Measurements from ENCODE around the gene METTL25. TPM values are rescaled to one million over a fixed set of nuclear protein-coding genes. Genes with fewer than 3 reads are reported as not detected.

The METTL25 gene
- polyA plus RNA-seq, 1 of the 3 experiments (the other 2 are of a cell fraction): 3.0 TPM

- Histone ChIP-seq H3K4me2 (no peak overlapping the region), H3K4me1 (ENCODE audit: control insufficient read depth in 1 of 2, insufficient read depth in 2 of 2, low read depth in 1 of 2, low read length in 1 of 2) (no peaks in the 10 kb centered on the region; a peak in 1 of 4 replicates), H3F3A (replicated peaks; ENCODE audit: insufficient read depth) (no peaks in the 10 kb centered on the region), H3K9me3 (no peaks in the 10 kb centered on the region), H3K27ac (ENCODE audit: low read depth in 2 of 2, low read length in 1 of 2) (no peak overlapping the region), H3K4me3 (ENCODE audit: low read depth in 2 of 2, low read length in 1 of 2) (no peak overlapping the region), H4K20me1 (ENCODE audit: insufficient read depth) (no peaks in the 10 kb centered on the region), H3K36me3 (replicated peaks in 1 of 2; ENCODE audit: control insufficient read depth in 1 of 2, insufficient read depth in 2 of 2, low read length in 1 of 2) (no peaks in the 10 kb centered on the region), H3K27me3 (ENCODE audit: insufficient read depth) (no peaks in the 10 kb centered on the region), H3K9me2 (no peaks in the 10 kb centered on the region), H3K9ac (no peak overlapping the region), H3K79me2 (ENCODE audit: insufficient read depth) (no peaks in the 10 kb centered on the region), H2AFZ (ENCODE audit: low read depth) (no peak overlapping the region)
- WGBS (ENCODE audit: low lambda C conversion rate): 59% methylated on average over 4 of the region's 4 CpGs
- TF ChIP-seq JUND (IDR thresholded peaks at IDR 0.05): no peak
- TF ChIP-seq GABPA (IDR thresholded peaks at IDR 0.05; ENCODE audit: low read depth): no peak
- TF ChIP-seq, protein P1, sequence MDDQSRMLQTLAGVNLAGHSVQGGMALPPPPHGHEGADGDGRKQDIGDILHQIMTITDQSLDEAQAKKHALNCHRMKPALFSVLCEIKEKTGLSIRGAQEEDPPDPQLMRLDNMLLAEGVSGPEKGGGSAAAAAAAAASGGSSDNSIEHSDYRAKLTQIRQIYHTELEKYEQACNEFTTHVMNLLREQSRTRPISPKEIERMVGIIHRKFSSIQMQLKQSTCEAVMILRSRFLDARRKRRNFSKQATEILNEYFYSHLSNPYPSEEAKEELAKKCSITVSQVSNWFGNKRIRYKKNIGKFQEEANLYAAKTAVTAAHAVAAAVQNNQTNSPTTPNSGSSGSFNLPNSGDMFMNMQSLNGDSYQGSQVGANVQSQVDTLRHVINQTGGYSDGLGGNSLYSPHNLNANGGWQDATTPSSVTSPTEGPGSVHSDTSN (IDR thresholded peaks at IDR 0.05): no peak
- no peak for TF ChIP-seq FOXM1 (IDR thresholded peaks at IDR 0.05; ENCODE audit: low read depth)
- TF ChIP-seq EP300 (IDR thresholded peaks at IDR 0.05; ENCODE audit: borderline replicate concordance in 1 of 2, low read depth in 1 of 2, low read length in 1 of 2): no peak
- no peak for TF ChIP-seq REST (IDR thresholded peaks at IDR 0.05; ENCODE audit: low read depth, low read length)
- no peak for TF ChIP-seq SIN3A (IDR thresholded peaks at IDR 0.05; ENCODE audit: borderline replicate concordance, low read depth, low read length)
- TF ChIP-seq FOSL2 (IDR thresholded peaks at IDR 0.05; ENCODE audit: borderline replicate concordance, low read depth): no peak
- no peak for TF ChIP-seq MXI1 (IDR thresholded peaks at IDR 0.05; ENCODE audit: low read depth, low read length)
- TF ChIP-seq FOXJ3 (CRISPR knock-in tag; IDR thresholded peaks at IDR 0.05): no peak
- no peak for TF ChIP-seq RFX5 (IDR thresholded peaks at IDR 0.05; ENCODE audit: low read length)
- TF ChIP-seq ZBTB33 (IDR thresholded peaks at IDR 0.05; ENCODE audit: borderline replicate concordance, low read depth): no peak
- TF ChIP-seq RXRA (IDR thresholded peaks at IDR 0.05; ENCODE audit: borderline replicate concordance, low read depth): no peak
- TF ChIP-seq SMC3 (IDR thresholded peaks at IDR 0.05; ENCODE audit: low read depth, low read length): no peak
- no peak for TF ChIP-seq MEF2A (IDR thresholded peaks at IDR 0.05; ENCODE audit: borderline replicate concordance, low read depth)
- TF ChIP-seq, protein P2, sequence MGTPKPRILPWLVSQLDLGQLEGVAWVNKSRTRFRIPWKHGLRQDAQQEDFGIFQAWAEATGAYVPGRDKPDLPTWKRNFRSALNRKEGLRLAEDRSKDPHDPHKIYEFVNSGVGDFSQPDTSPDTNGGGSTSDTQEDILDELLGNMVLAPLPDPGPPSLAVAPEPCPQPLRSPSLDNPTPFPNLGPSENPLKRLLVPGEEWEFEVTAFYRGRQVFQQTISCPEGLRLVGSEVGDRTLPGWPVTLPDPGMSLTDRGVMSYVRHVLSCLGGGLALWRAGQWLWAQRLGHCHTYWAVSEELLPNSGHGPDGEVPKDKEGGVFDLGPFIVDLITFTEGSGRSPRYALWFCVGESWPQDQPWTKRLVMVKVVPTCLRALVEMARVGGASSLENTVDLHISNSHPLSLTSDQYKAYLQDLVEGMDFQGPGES (IDR thresholded peaks at IDR 0.05; ENCODE audit: low read depth, low read length): no peak
- no peak for TF ChIP-seq TAF1 (IDR thresholded peaks at IDR 0.05; ENCODE audit: borderline replicate concordance, low read depth, low read length)
- TF ChIP-seq CHD2 (IDR thresholded peaks at IDR 0.05; ENCODE audit: low read length, partially characterized antibody): no peak
- ChIA-PET POLR2A (no interaction called here), CTCF (no interaction called here)
- DNase-seq: no peak
Observed at GRCh38 chr12:82504409-82504808, 146.1 kb downstream of the METTL25 start.

Data from SK-N-SH (cell line).